Caco-2 (cell line): ENCODE results near the gene CST2. TPM values are rescaled to one million over a fixed set of nuclear protein-coding genes. Genes with fewer than 3 reads are reported as not detected.

Source experiments
- BruUV-seq: library from RNA; stranded (reverse); fragments of 400-500 nt; replicated peaks from 2 replicates; lab custom pipeline; 2021; lab: Mats Ljungman, UMichigan
- CTCF ChIA-PET: fragments of 300-600 bp; sonication (Branson Sonifier 250); formaldehyde crosslinking; loops from one replicate; lab custom pipeline; 2022; ENCODE audit warnings: antibody characterized with exemption; lab: Charles Lee
- POLR2A ChIA-PET: fragments of 300-600 bp; sonication (Branson Sonifier 250); formaldehyde crosslinking; loops from one replicate; lab custom pipeline; 2022; ENCODE audit warnings: antibody characterized with exemption; lab: Charles Lee
- DNase-seq, 2 experiments: peaks; one replicate each; pipeline versions ENCODE4 v3.0.0 to v3.0.0-alpha.2; 2020 to 2022
- H3K27me3 ChIP-seq: replicated peaks from 2 replicates; pipeline ENCODE4 v1.6.0; 2011; ENCODE audit warnings: low read length; ENCODE audit not compliant: control insufficient read depth, insufficient read depth
- H3K36me3 ChIP-seq: 2 replicates; pipeline ENCODE4 v1.5.1; 2011; ENCODE audit warnings: low read length; ENCODE audit not compliant: control insufficient read depth, insufficient read depth
- H3K4me1 ChIP-seq: fragments of 250-450 bp; sonication (Bioruptor Pico); 2 replicates; pipeline ENCODE4 v1.5.1; 2020; ENCODE audit warnings: mild to moderate bottlenecking
- H3K4me3 ChIP-seq: 2 replicates; pipeline ENCODE4 v1.5.1; 2011; ENCODE audit warnings: low read depth, mild to moderate bottlenecking, control low read depth, low read length
- H3K9me3 ChIP-seq: fragments of 250-450 bp; sonication (Bioruptor Pico); 2 replicates; pipeline ENCODE4 v1.5.1; 2020; ENCODE audit warnings: mild to moderate bottlenecking, moderate library complexity
- H3K27ac Mint-ChIP-seq: one replicate; pipeline ENCODE4 v1.8.0; 2022; ENCODE audit warnings: mixed read lengths; ENCODE audit not compliant: unreplicated experiment
- H3K27me3 Mint-ChIP-seq: one replicate; pipeline ENCODE4 v1.8.0; 2022; ENCODE audit warnings: mixed read lengths; ENCODE audit not compliant: insufficient read depth, unreplicated experiment
- H3K36me3 Mint-ChIP-seq: one replicate; pipeline ENCODE4 v1.8.0; 2022; ENCODE audit warnings: mild to moderate bottlenecking, mixed read lengths; ENCODE audit not compliant: insufficient read depth, unreplicated experiment
- H3K4me1 Mint-ChIP-seq: one replicate; pipeline ENCODE4 v1.8.0; 2022; ENCODE audit warnings: low read depth, mixed read lengths; ENCODE audit not compliant: unreplicated experiment
- H3K4me3 Mint-ChIP-seq: one replicate; pipeline ENCODE4 v1.8.0; 2022; ENCODE audit warnings: mild to moderate bottlenecking, moderate library complexity, mixed read lengths; ENCODE audit not compliant: unreplicated experiment
- H3K9me3 Mint-ChIP-seq: one replicate; pipeline ENCODE4 v1.8.0; 2022; ENCODE audit warnings: mixed read lengths; ENCODE audit not compliant: unreplicated experiment
- intact Hi-C: fragments of 100-400 bp; cut with micrococcal nuclease; formaldehyde crosslinking; loops from one replicate; pipeline ENCODE4 v1.10.0; 2022; ENCODE audit not compliant: unreplicated experiment
- total RNA-seq: library from RNA; stranded (reverse); gene quantifications from 2 replicates; pipeline ENCODE4 v1.2.3, GENCODE V29; 2022
- TF ChIP-seq, protein P1 (sequence below), 2 experiments: fragments of 200-600 bp in 1 of 2; IDR thresholded peaks; 1 replicate in 1 of 2; 2 replicates in 1 of 2; pipeline versions ENCODE4 v1.5.1 to v1.8.0; 2011 to 2022; ENCODE audit warnings: antibody characterized with exemption in 1 of 2, control low read depth in 1 of 2, inconsistent platforms in 1 of 2, low read depth in 1 of 2, low read length in 1 of 2, mild to moderate bottlenecking in 1 of 2, moderate library complexity in 1 of 2; ENCODE audit not compliant: insufficient read depth in 1 of 2, severe bottlenecking in 1 of 2, unreplicated experiment in 1 of 2

The CST2 gene
- total RNA-seq, 1 experiment from 2014 or later, result not detected

DNA sequence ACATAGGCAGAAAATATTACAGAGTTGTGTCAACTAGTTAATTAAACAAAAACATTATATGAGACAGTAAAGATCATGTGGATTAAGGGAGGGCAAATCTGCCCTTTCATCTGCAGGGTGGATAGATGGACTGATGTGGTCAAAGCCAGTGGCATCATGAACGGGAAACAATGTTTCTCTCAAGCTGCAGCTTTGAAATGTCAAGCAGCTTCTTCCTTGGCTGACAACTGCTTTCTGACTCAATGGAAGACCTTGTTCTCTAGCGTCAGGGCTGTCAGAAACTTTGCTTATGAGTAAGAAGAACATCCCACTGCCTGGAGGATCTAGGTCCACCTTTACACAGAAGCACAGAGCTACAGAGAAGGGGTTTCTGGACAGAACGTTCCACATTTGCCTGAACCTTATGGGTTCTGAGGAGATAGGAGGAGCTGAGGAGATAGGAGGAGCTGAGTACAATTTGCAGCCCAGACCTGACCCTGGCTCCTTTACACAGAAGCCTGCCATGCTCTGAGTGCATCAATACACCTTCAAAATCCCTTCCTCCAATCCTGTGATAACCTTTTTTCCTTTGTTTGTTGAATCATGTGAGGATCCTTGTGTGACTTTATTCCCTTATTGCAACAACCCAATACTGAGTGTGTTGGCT lies 47.0 kb upstream of the CST2 start:
- H3K4me1 Mint-ChIP-seq, result peaks cover 17% of the 10 kb centered on the region
- Histone ChIP-seq H3K9me3 (no peaks in the 10 kb centered on the region; the same call in 1 of the 2 replicates), H3K4me1 (peaks cover 6% of the 10 kb centered on the region), H3K27me3 (no peaks in the 10 kb centered on the region; the same call in 1 of the 2 replicates), H3K36me3 (no peaks in the 10 kb centered on the region), H3K4me3 (no peak overlapping the region)
- ChIA-PET POLR2A (no interaction called here), CTCF (no interaction called here)
- peaks cover 2% of the 10 kb centered on the region for H3K27me3 Mint-ChIP-seq
- TF ChIP-seq, protein P1, sequence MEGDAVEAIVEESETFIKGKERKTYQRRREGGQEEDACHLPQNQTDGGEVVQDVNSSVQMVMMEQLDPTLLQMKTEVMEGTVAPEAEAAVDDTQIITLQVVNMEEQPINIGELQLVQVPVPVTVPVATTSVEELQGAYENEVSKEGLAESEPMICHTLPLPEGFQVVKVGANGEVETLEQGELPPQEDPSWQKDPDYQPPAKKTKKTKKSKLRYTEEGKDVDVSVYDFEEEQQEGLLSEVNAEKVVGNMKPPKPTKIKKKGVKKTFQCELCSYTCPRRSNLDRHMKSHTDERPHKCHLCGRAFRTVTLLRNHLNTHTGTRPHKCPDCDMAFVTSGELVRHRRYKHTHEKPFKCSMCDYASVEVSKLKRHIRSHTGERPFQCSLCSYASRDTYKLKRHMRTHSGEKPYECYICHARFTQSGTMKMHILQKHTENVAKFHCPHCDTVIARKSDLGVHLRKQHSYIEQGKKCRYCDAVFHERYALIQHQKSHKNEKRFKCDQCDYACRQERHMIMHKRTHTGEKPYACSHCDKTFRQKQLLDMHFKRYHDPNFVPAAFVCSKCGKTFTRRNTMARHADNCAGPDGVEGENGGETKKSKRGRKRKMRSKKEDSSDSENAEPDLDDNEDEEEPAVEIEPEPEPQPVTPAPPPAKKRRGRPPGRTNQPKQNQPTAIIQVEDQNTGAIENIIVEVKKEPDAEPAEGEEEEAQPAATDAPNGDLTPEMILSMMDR (IDR thresholded peaks at IDR 0.05; ENCODE audit: insufficient read depth in 1 of 2, low read depth in 1 of 2, low read length in 1 of 2, severe bottlenecking in 1 of 2, unreplicated experiment in 1 of 2), result no peak
- no peak overlapping the region for H3K4me3 Mint-ChIP-seq
- H3K27ac Mint-ChIP-seq, result no peak overlapping the region
- H3K36me3 Mint-ChIP-seq, result peaks cover 4% of the 10 kb centered on the region
- DNase-seq, result no peak
- no TSS peak for BruUV-seq
- intact Hi-C loops, result no loop called here
- no peaks in the 10 kb centered on the region for H3K9me3 Mint-ChIP-seq

DNA sequence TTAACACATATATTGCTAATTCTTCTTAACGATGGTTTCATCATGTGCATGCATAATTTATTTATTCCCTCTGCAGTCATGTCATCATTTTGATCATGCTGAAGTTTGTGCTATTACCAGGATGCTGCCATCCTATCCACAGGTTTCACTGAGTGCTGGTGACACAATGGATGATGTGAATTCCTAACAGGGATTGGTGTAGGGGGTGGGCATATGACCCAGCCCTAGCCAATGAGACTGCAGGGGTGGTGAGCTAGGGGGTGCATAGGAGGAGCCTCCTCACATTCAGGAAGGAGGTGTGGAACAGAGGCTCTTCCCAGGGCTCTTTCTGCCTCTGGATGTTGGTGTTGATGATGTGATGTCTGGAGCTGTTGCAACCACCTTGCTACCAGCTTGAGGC lies 45.5 kb upstream of the CST2 start:
- Mint-ChIP-seq H3K9me3 (no peaks in the 10 kb centered on the region), H3K4me3 (no peak overlapping the region), H3K4me1 (peaks cover 28% of the 10 kb centered on the region), H3K27ac (no peak overlapping the region), H3K36me3 (peaks cover 4% of the 10 kb centered on the region), H3K27me3 (peaks cover 2% of the 10 kb centered on the region)
- Histone ChIP-seq H3K4me3 (no peak overlapping the region), H3K36me3 (no peaks in the 10 kb centered on the region), H3K4me1 (peaks cover 16% of the 10 kb centered on the region), H3K27me3 (no peaks in the 10 kb centered on the region; the same call in 1 of the 2 replicates), H3K9me3 (no peaks in the 10 kb centered on the region; the same call in 1 of the 2 replicates)
- TF ChIP-seq, protein P1 (IDR thresholded peaks at IDR 0.05; ENCODE audit: insufficient read depth in 1 of 2, low read depth in 1 of 2, low read length in 1 of 2, severe bottlenecking in 1 of 2, unreplicated experiment in 1 of 2), result no peak
- ChIA-PET POLR2A (no interaction called here), CTCF (no interaction called here)
- intact Hi-C loops, result no loop called here
- no TSS peak for BruUV-seq
- no peak for DNase-seq

DNA sequence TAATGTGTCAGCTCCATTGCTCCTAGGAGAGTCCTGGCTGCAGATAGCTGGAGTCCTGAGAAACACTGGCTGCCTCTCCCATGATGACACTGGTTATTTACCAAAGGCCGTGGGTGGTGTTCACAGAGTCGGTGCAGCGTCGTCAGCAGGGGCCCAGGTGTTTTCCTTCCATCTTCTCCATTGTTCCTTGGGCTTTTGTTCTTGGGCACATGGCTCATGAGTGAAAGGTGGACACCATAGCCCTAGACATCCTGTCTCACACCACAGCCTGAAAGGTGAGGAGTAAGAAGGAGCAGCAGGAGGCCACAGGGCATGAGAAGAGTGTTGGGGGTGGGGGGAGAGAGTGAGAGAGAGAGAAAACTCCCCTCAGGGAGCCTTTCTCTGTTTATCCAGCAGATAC lies 43.9 kb upstream of the CST2 start:
- no peak overlapping the region for H3K4me3 Mint-ChIP-seq

More for the DNA sequence above, 43.9 kb upstream of the CST2 start:
- peaks cover 4% of the 10 kb centered on the region for H3K36me3 Mint-ChIP-seq
- Histone ChIP-seq H3K27me3 (no peaks in the 10 kb centered on the region; the same call in 1 of the 2 replicates), H3K36me3 (no peaks in the 10 kb centered on the region), H3K9me3 (no peaks in the 10 kb centered on the region; the same call in 1 of the 2 replicates), H3K4me3 (no peak overlapping the region), H3K4me1 (peaks cover 16% of the 10 kb centered on the region)
- POLR2A ChIA-PET, result no interaction called here
- CTCF ChIA-PET, result no interaction called here
- peaks cover 2% of the 10 kb centered on the region for H3K27me3 Mint-ChIP-seq
- intact Hi-C loops, result no loop called here
- H3K9me3 Mint-ChIP-seq, result no peaks in the 10 kb centered on the region
- peaks cover 35% of the 10 kb centered on the region for H3K4me1 Mint-ChIP-seq
- BruUV-seq, result no TSS peak
- DNase-seq, result no peak
- TF ChIP-seq, protein P1 (IDR thresholded peaks at IDR 0.05; ENCODE audit: insufficient read depth in 1 of 2, low read depth in 1 of 2, low read length in 1 of 2, severe bottlenecking in 1 of 2, unreplicated experiment in 1 of 2), result no peak
- peak overlapping the region; percentile 65 for H3K27ac Mint-ChIP-seq
